ENCODE measurements around the gene IDH3A.

DNA sequence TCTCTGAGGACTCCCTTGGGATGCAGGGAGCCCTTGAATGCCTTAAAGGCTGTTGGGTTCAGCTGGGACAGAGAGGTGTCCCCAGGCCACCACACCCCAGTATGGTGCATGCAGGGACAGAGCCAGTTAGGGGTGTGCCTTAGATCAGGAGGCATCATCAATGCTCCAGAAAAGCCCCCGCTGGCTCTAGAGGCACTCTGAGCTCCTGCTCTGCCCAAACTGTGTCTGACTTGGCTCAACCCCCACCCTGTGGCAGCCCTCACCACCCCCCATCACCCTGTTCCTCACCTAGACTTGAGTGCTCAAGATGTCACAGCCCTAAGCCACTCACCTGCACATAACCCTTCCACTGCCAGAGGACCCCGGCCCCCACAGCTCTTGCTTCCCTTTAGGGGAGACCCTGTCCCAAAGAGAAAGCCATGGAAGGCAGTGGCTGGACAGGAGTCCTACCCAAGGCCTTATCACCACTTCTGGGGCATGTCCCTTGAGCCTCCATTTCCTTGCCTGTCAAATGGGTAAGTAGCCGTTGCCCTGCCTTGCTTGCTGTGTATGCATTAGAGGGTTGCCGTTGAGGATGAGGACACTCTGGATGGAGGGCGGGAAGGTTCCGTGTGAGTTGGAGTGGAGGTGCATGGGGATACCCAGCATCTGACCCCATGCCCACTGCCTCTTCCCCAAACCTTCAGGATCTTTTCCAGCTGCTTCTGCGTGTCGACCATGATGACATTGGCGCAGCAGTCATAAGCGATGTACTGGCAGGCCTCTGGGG lies 43.8 kb downstream of the IDH3A start:
- TF ChIP-seq, protein P1, sequence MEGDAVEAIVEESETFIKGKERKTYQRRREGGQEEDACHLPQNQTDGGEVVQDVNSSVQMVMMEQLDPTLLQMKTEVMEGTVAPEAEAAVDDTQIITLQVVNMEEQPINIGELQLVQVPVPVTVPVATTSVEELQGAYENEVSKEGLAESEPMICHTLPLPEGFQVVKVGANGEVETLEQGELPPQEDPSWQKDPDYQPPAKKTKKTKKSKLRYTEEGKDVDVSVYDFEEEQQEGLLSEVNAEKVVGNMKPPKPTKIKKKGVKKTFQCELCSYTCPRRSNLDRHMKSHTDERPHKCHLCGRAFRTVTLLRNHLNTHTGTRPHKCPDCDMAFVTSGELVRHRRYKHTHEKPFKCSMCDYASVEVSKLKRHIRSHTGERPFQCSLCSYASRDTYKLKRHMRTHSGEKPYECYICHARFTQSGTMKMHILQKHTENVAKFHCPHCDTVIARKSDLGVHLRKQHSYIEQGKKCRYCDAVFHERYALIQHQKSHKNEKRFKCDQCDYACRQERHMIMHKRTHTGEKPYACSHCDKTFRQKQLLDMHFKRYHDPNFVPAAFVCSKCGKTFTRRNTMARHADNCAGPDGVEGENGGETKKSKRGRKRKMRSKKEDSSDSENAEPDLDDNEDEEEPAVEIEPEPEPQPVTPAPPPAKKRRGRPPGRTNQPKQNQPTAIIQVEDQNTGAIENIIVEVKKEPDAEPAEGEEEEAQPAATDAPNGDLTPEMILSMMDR (conservative IDR thresholded peaks at IDR 0.05), result no peak
- TF ChIP-seq ZFX (IDR thresholded peaks at IDR 0.05), result no peak
